IMR-90 (cell line): ENCODE measurements around the gene ORC5. TPM values are rescaled to one million over a fixed set of nuclear protein-coding genes. Genes with fewer than 3 reads are reported as not detected.

ENCODE experiments used
- ATAC-seq: fragments of 200-7000 bp; cut with Tn5 transposase; 2 replicates; pipeline ENCODE4 v1.9.1; 2020; ENCODE audit warnings: low read depth, mild to moderate bottlenecking, moderate library complexity
- BruUV-seq: library from RNA; stranded (reverse); fragments of 400-500 nt; replicated peaks from 2 replicates; lab custom pipeline; 2021; lab: Mats Ljungman, UMichigan
- CTCF ChIA-PET: fragments of 300-600 bp; formaldehyde crosslinking; extraction: SDS; loops from one replicate; lab custom pipeline; 2021; ENCODE audit warnings: antibody characterized with exemption; lab: Yijun Ruan, JAX
- POLR2A ChIA-PET: fragments of 300-600 bp; sonication (Branson Sonifier 250); formaldehyde crosslinking; loops from one replicate; lab custom pipeline; 2022; ENCODE audit warnings: antibody characterized with exemption; ENCODE audit not compliant: unreplicated experiment; lab: Charles Lee
- DNase-seq: peaks from one replicate; pipeline ENCODE4 v3.0.0; 2013
- H2AFZ ChIP-seq: replicated peaks from 2 replicates; pipeline ENCODE3; 2013; ENCODE audit warnings: low read length, mild to moderate bottlenecking; ENCODE audit not compliant: poor library complexity
- H2AK5ac ChIP-seq: 2 replicates; pipeline ENCODE4 v1.6.1; 2013; ENCODE audit warnings: low read depth, low read length, inconsistent platforms
- H2AK9ac ChIP-seq: replicated peaks from 2 replicates; pipeline ENCODE3; 2013; ENCODE audit warnings: mild to moderate bottlenecking, low read depth, low read length, moderate library complexity; ENCODE audit not compliant: poor library complexity
- H2BK120ac ChIP-seq: 2 replicates; pipeline ENCODE4 v1.6.1; 2013; ENCODE audit warnings: low read depth, low read length, inconsistent platforms
- H2BK15ac ChIP-seq: 3 replicates; pipeline ENCODE4 v1.6.1; 2013; ENCODE audit warnings: low read depth, low read length, inconsistent platforms
- H2BK20ac ChIP-seq: 2 replicates; pipeline ENCODE4 v1.6.1; 2013; ENCODE audit warnings: low read depth, mild to moderate bottlenecking, inconsistent platforms, low read length, moderate library complexity
- H2BK5ac ChIP-seq: 2 replicates; pipeline ENCODE4 v1.6.1; 2013; ENCODE audit warnings: mild to moderate bottlenecking, low read depth, low read length, inconsistent platforms; ENCODE audit not compliant: poor library complexity, severe bottlenecking
- H3K14ac ChIP-seq: replicated peaks from 2 replicates; pipeline ENCODE4 v1.6.1; 2013; ENCODE audit warnings: low read depth, low read length, inconsistent platforms
- H3K18ac ChIP-seq: 2 replicates; pipeline ENCODE4 v1.6.1; 2013; ENCODE audit warnings: low read depth, low read length, control low read depth
- H3K23ac ChIP-seq: 2 replicates; pipeline ENCODE4 v1.6.1; 2013; ENCODE audit warnings: low read depth, low read length, inconsistent platforms
- H3K27ac ChIP-seq: 2 replicates; pipeline ENCODE4 v1.5.1; 2013; ENCODE audit warnings: mild to moderate bottlenecking, control low read depth, low read length; ENCODE audit not compliant: insufficient read depth
- H3K27me3 ChIP-seq: 2 replicates; pipeline ENCODE4 v1.6.1; 2013; ENCODE audit warnings: low read length; ENCODE audit not compliant: control insufficient read depth, insufficient read depth
- H3K36me3 ChIP-seq: 2 replicates; pipeline ENCODE4 v1.6.1; 2013; ENCODE audit warnings: low read length, mixed read lengths; ENCODE audit not compliant: control insufficient read depth, insufficient read depth
- H3K4ac ChIP-seq: 2 replicates; pipeline ENCODE4 v1.6.1; 2013; ENCODE audit warnings: low read depth, low read length, inconsistent platforms
- H3K4me1 ChIP-seq: 2 replicates; pipeline ENCODE4 v1.6.1; 2013; ENCODE audit warnings: low read length, mixed read lengths; ENCODE audit not compliant: control insufficient read depth, insufficient read depth
- H3K4me2 ChIP-seq: 2 replicates; pipeline ENCODE4 v1.6.1; 2013; ENCODE audit warnings: low read depth, mild to moderate bottlenecking, control low read depth, low read length, moderate library complexity
- H3K4me3 ChIP-seq: 2 replicates; pipeline ENCODE4 v1.5.1; 2013; ENCODE audit warnings: low read depth, mild to moderate bottlenecking, control low read depth, low read length, moderate library complexity; ENCODE audit not compliant: insufficient read depth
- H3K56ac ChIP-seq: 2 replicates; pipeline ENCODE4 v1.6.1; 2013; ENCODE audit warnings: low read length, inconsistent platforms; ENCODE audit not compliant: insufficient read depth; ENCODE audit errors: extremely low read depth
- H3K79me1 ChIP-seq, 2 experiments: 2 replicates each; pipeline ENCODE4 v1.6.1; 2013; ENCODE audit warnings: low read length in 2 of 2, inconsistent platforms in 1 of 2, low read depth in 1 of 2
- H3K9ac ChIP-seq: 2 replicates; pipeline ENCODE4 v1.6.1; 2013; ENCODE audit warnings: low read depth, low read length, control low read depth
- H3K9me1 ChIP-seq: 2 replicates; pipeline ENCODE4 v1.6.1; 2013; ENCODE audit warnings: low read length, inconsistent platforms; ENCODE audit not compliant: insufficient read depth
- H3K9me3 ChIP-seq: 2 replicates; pipeline ENCODE4 v1.6.1; 2013; ENCODE audit warnings: low read length; ENCODE audit not compliant: control insufficient read depth, insufficient read depth
- H4K20me1 ChIP-seq: 2 replicates; pipeline ENCODE4 v1.6.1; 2013; ENCODE audit warnings: low read length, inconsistent platforms; ENCODE audit not compliant: insufficient read depth
- H4K5ac ChIP-seq: 2 replicates; pipeline ENCODE4 v1.6.1; 2013; ENCODE audit warnings: mild to moderate bottlenecking, low read depth, low read length, control low read depth
- H4K8ac ChIP-seq, 2 experiments: 2 replicates each; pipeline ENCODE4 v1.6.1; 2013; ENCODE audit warnings: low read depth in 2 of 2, low read length in 2 of 2, control low read depth in 1 of 2, inconsistent platforms in 1 of 2
- H4K91ac ChIP-seq: 2 replicates; pipeline ENCODE4 v1.6.1; 2013; ENCODE audit warnings: low read depth, low read length, inconsistent platforms; ENCODE audit not compliant: insufficient read depth
- CEBPB ChIP-seq: IDR thresholded peaks from 2 replicates; pipeline ENCODE4 v1.6.1; 2012; ENCODE audit warnings: low read depth, low read length, improper control_type of control experiment
- FOS ChIP-seq: fragments of 150-350 bp; IDR thresholded peaks from 2 replicates; pipeline ENCODE4 v1.6.1; 2016; ENCODE audit warnings: low read depth, low read length
- MAFK ChIP-seq: IDR thresholded peaks from 2 replicates; pipeline ENCODE4 v1.6.1; 2012; ENCODE audit warnings: low read depth, low read length, improper control_type of control experiment
- MAZ ChIP-seq: IDR thresholded peaks from 2 replicates; pipeline ENCODE4 v1.6.1; 2012; ENCODE audit warnings: low read depth, mild to moderate bottlenecking, low read length, improper control_type of control experiment, moderate library complexity, borderline replicate concordance
- RAD21 ChIP-seq: IDR thresholded peaks from 2 replicates; pipeline ENCODE4 v1.6.1; 2012; ENCODE audit warnings: low read length, improper control_type of control experiment
- USF2 ChIP-seq: fragments of 150-350 bp; IDR thresholded peaks from 2 replicates; pipeline ENCODE4 v1.6.1; 2017; ENCODE audit warnings: mild to moderate bottlenecking, antibody characterized with exemption, low read length, low read depth
- WGBS, 2 experiments: methylation state at CpG; one replicate each; pipeline versions ENCODE4 v1.1.5 to v1.1.7; 2013; ENCODE audit warnings: missing lambda C conversion rate in 2 of 2; ENCODE audit not compliant: insufficient read length in 1 of 2; ENCODE audit errors: extremely low coverage in 2 of 2; 5-methylcytosine and 5-hydroxymethylcytosine counted together
- dilution Hi-C: fragments of 300-500 bp; cut with HindIII; formaldehyde crosslinking; loops from one replicate; pipeline ENCODE4 v1.14.3; 2018; ENCODE audit warnings: low sequenced_read_pairs; ENCODE audit not compliant: unreplicated experiment
- in situ Hi-C: fragments of 300-500 bp; cut with MboI; formaldehyde crosslinking; loops from 3 replicates; pipeline ENCODE4 v1.14.3; 2019; ENCODE audit warnings: low sequenced_read_pairs, inconsistent platforms, mixed read lengths
- intact Hi-C: fragments of 100-400 bp; cut with micrococcal nuclease; formaldehyde crosslinking; loops from 2 replicates; pipeline ENCODE4 v1.10.0; 2022
- polyA plus RNA-seq, 3 experiments: library from polyadenylated mRNA; depleted of rRNA; stranded (reverse); fragments of >200 nt; gene quantifications; 2 replicates each; pipeline ENCODE4 v1.2.3, GENCODE V29; 2012; ENCODE audit warnings: low replicate concordance in 1 of 3
- total RNA-seq: library from RNA; depleted of rRNA; stranded (reverse); fragments of >200 nt; gene quantifications from 2 replicates; pipeline ENCODE4 v1.2.3, GENCODE V29; 2012
- TF ChIP-seq, protein P1 (sequence below): conservative IDR thresholded peaks from 2 replicates; pipeline ENCODE4 v1.5.1; 2012; ENCODE audit warnings: mild to moderate bottlenecking, low read depth, low read length, improper control_type of control experiment
- TF ChIP-seq, protein P2 (sequence below): fragments of 150-350 bp; IDR thresholded peaks from 2 replicates; pipeline ENCODE4 v1.6.1; 2016; ENCODE audit warnings: low read depth, mild to moderate bottlenecking, low read length, moderate library complexity, borderline replicate concordance

ORC5 gene
- total and polyA plus RNA-seq, 2 of the 4 experiments (the other 2 are of a cell fraction) = 7.9 to 18.8 TPM

DNA sequence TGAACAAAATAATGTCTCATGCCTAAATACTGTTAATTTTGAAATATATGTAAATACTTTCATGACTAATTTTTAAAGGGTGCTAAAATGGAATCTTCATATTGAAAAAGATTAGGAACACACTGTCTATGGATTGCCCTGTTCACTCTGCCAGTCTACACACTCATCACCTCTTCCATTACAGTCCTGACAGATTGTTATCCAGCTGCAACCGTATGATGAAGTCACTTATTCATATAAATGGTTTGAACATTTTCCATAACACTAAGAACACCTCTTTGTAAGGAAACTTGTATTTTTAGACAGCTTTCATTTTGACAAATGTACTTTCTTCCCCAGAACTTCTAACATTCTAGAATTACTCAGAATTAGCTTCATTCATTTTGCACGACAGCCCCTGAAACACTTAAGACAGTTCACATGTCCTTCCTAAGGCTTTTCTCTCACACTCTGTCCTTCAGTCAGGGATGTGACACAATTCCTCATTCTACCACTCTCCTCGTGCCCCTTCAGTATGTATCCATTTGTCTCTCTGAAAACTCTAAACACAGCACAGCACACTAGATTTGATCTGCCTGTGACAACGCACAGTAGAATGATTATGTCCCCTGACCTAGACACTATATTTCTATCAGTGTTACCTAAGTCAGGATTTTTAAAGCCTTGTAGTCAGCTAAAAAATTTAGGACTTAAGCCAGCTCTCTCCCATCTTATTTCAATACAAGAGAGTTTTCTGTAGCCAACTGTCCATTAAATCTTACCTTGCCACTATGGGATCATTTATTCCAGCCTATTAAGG, 71.9 kb downstream of the ORC5 start:
- in situ Hi-C loops (no loop called here), dilution Hi-C loops (no loop called here), intact Hi-C loops (no loop called here)
- Histone ChIP-seq H3K4me1 (peaks cover 5% of the 10 kb centered on the region; the same call in 1 of the 2 replicates), H3K9me1 (peaks cover 13% of the 10 kb centered on the region), H3K79me1 (peaks cover 5 to 9% of the 10 kb centered on the region in 2 experiments; a peak in 3 of 4 replicates), H2BK15ac (no peak overlapping the region), H4K5ac (no peak overlapping the region), H3K9me3 (no peaks in the 10 kb centered on the region), H2BK20ac (no peak overlapping the region), H3K4me3 (no peak overlapping the region), H2AK5ac (no peak overlapping the region), H4K91ac (no peak overlapping the region), H4K20me1 (no peaks in the 10 kb centered on the region), H3K14ac (no peak overlapping the region), H2AK9ac (no peak overlapping the region), H2AFZ (no peak overlapping the region), H2BK120ac (no peak overlapping the region), H2BK5ac (no peak overlapping the region), H3K4ac (no peak overlapping the region), H3K36me3 (peaks cover 2% of the 10 kb centered on the region), H3K27me3 (no peaks in the 10 kb centered on the region), H3K18ac (no peak overlapping the region), H4K8ac (no peak overlapping the region), H3K23ac (no peak overlapping the region), H3K4me2 (no peak overlapping the region), H3K9ac (no peak overlapping the region), H3K56ac (no peak overlapping the region), H3K27ac (no peak overlapping the region)
- BruUV-seq = no TSS peak
- CTCF ChIA-PET = no interaction called here
- TF ChIP-seq USF2 (no peak), MAFK (no peak), RAD21 (no peak), FOS (no peak), CEBPB (no peak), MAZ (no peak)
- TF ChIP-seq, protein P1, sequence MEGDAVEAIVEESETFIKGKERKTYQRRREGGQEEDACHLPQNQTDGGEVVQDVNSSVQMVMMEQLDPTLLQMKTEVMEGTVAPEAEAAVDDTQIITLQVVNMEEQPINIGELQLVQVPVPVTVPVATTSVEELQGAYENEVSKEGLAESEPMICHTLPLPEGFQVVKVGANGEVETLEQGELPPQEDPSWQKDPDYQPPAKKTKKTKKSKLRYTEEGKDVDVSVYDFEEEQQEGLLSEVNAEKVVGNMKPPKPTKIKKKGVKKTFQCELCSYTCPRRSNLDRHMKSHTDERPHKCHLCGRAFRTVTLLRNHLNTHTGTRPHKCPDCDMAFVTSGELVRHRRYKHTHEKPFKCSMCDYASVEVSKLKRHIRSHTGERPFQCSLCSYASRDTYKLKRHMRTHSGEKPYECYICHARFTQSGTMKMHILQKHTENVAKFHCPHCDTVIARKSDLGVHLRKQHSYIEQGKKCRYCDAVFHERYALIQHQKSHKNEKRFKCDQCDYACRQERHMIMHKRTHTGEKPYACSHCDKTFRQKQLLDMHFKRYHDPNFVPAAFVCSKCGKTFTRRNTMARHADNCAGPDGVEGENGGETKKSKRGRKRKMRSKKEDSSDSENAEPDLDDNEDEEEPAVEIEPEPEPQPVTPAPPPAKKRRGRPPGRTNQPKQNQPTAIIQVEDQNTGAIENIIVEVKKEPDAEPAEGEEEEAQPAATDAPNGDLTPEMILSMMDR = no peak
- TF ChIP-seq, protein P2, sequence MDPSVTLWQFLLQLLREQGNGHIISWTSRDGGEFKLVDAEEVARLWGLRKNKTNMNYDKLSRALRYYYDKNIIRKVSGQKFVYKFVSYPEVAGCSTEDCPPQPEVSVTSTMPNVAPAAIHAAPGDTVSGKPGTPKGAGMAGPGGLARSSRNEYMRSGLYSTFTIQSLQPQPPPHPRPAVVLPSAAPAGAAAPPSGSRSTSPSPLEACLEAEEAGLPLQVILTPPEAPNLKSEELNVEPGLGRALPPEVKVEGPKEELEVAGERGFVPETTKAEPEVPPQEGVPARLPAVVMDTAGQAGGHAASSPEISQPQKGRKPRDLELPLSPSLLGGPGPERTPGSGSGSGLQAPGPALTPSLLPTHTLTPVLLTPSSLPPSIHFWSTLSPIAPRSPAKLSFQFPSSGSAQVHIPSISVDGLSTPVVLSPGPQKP = no peak
- ATAC-seq = no peak
- 47% methylated on average over 3 of the region's 4 CpGs; no CpG with 5 or more reads in 1 of the 2 experiments for WGBS, 2 experiments
- DNase-seq = no peak
- POLR2A ChIA-PET = no interaction called here
